Activated CD8-positive, alpha-beta T cell treated with anti-CD3 and anti-CD28 coated beads for 36 hours (primary cell): ENCODE measurements around the gene GABPB2. TPM values are rescaled to one million over a fixed set of nuclear protein-coding genes. Genes with fewer than 3 reads are reported as not detected.

Experiments
- ATAC-seq: fragments of 200-7000 bp; cut with Tn5 transposase; one replicate; pipeline ENCODE4 v1.10.0; 2021; ENCODE audit warnings: mild to moderate bottlenecking, moderate library complexity
- CTCF ChIA-PET: fragments of 350-600 bp; sonication (Branson Sonifier 250); formaldehyde crosslinking; loops from one replicate; lab custom pipeline; 2021; ENCODE audit warnings: antibody characterized with exemption; lab: Charles Lee
- POLR2A ChIA-PET: fragments of 350-600 bp; sonication (Branson Sonifier 250); formaldehyde crosslinking; loops from one replicate; lab custom pipeline; 2021; ENCODE audit warnings: antibody characterized with exemption; lab: Charles Lee
- DNase-seq: peaks from one replicate; pipeline ENCODE4 v3.0.0-alpha.2; 2020
- H3K27ac Mint-ChIP-seq: one replicate; pipeline ENCODE4 v1.8.0; 2021; ENCODE audit warnings: mild to moderate bottlenecking, mixed read lengths
- H3K27me3 Mint-ChIP-seq: one replicate; pipeline ENCODE4 v1.8.0; 2021; ENCODE audit warnings: mixed read lengths
- H3K36me3 Mint-ChIP-seq: one replicate; pipeline ENCODE4 v1.8.0; 2021; ENCODE audit warnings: low read depth, mixed read lengths
- H3K4me1 Mint-ChIP-seq: one replicate; pipeline ENCODE4 v1.8.0; 2021; ENCODE audit warnings: low read depth, mixed read lengths
- H3K4me3 Mint-ChIP-seq: one replicate; pipeline ENCODE4 v1.8.0; 2021; ENCODE audit warnings: mild to moderate bottlenecking, moderate library complexity, mixed read lengths
- H3K9me3 Mint-ChIP-seq: one replicate; pipeline ENCODE4 v1.8.0; 2021; ENCODE audit warnings: mixed read lengths
- intact Hi-C: fragments of 100-400 bp; cut with micrococcal nuclease; formaldehyde crosslinking; loops from one replicate; pipeline ENCODE4 v1.10.0; 2022
- total RNA-seq, 2 experiments: library from RNA; stranded (reverse); gene quantifications; one replicate each; pipeline ENCODE4 v1.2.3, GENCODE V29; 2021
- TF ChIP-seq, protein P1 (sequence below): fragments of 200-600 bp; IDR thresholded peaks from one replicate; pipeline ENCODE4 v1.8.0; 2022; ENCODE audit warnings: antibody characterized with exemption, mild to moderate bottlenecking

The GABPB2 gene
- total RNA-seq, 2 experiments from 2014 or later: 17.5 to 19.3 TPM

DNA sequence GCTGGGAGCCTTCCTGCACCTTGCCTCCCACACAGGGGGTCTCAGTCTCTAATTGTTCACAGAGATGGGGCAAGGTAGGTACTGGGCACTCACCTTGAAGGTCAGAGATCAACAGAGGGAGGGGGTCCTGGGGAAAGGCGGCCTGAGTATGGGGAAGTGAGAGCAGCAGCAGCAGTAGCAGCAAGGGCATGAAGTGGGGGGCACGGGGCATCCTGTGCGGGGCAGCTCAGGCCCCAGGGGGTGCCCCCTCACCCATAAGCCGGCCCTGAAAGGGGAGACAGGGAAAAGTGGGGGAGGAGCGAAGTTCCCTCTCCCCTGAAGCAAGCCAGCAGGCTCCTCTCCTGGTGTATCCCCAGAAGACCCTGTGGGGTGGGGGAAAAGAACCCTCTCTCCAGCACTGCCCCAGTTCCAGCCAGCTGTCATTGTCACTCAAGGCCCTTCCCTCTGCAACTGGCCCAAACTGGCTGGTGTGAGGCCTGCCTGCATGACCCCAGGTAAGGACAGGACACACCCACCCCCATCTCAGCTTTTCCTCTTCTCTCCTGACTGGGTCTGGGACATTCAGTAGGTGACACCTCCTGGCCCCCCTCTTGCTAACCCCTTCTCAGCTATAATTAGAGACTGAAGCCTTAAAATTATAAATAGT is 72.0 kb downstream of the GABPB2 start:
- ChIA-PET POLR2A (interaction anchor here (0.6 to 5.1 kb wide), 5 partner anchors 11 to 118 kb away, joined by 3 to 21 read pairs (median 3); partner anchors contain the start of gene TNFAIP8L2), CTCF (interaction anchor here (2.1 to 3.0 kb wide), 4 partner anchors 11 to 42 kb away, joined by 10 to 18 read pairs (median 12); partner anchors contain the start of gene TNFAIP8L2)
- Mint-ChIP-seq H3K27ac (no peak overlapping the region), H3K4me1 (peaks cover 6% of the 10 kb centered on the region), H3K36me3 (no peaks in the 10 kb centered on the region), H3K4me3 (no peak overlapping the region), H3K9me3 (no peaks in the 10 kb centered on the region), H3K27me3 (peaks cover 3% of the 10 kb centered on the region)
- no peak for ATAC-seq
- no peak for DNase-seq
- intact Hi-C loops: no loop called here
- TF ChIP-seq, protein P1, sequence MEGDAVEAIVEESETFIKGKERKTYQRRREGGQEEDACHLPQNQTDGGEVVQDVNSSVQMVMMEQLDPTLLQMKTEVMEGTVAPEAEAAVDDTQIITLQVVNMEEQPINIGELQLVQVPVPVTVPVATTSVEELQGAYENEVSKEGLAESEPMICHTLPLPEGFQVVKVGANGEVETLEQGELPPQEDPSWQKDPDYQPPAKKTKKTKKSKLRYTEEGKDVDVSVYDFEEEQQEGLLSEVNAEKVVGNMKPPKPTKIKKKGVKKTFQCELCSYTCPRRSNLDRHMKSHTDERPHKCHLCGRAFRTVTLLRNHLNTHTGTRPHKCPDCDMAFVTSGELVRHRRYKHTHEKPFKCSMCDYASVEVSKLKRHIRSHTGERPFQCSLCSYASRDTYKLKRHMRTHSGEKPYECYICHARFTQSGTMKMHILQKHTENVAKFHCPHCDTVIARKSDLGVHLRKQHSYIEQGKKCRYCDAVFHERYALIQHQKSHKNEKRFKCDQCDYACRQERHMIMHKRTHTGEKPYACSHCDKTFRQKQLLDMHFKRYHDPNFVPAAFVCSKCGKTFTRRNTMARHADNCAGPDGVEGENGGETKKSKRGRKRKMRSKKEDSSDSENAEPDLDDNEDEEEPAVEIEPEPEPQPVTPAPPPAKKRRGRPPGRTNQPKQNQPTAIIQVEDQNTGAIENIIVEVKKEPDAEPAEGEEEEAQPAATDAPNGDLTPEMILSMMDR: no peak

DNA sequence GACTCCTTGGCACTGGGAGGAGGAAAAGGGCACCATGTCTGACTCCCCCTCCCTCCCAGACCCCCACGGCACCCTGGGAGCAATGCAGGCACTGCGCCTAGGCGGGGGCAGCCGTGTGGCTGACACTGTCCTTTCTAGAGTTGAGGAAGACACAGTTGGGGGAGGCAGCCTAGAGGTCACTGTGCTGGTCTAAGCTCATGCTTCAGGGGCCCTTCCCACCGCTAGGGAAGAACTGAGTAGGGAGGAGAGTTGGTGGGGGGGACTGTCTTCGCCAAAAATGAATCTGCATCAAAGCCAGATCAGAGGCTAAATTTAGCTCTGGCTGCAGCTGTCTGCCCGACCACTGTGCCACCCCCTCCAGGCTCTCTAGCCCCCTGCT is 72.5 kb downstream of the GABPB2 start:
- Mint-ChIP-seq H3K4me3 (no peak overlapping the region), H3K9me3 (no peaks in the 10 kb centered on the region), H3K4me1 (peaks cover 6% of the 10 kb centered on the region), H3K27me3 (peaks cover 3% of the 10 kb centered on the region), H3K36me3 (no peaks in the 10 kb centered on the region), H3K27ac (no peak overlapping the region)
- intact Hi-C loops: no loop called here
- DNase-seq: no peak
- TF ChIP-seq, protein P1: no peak
- ChIA-PET POLR2A (interaction anchor here (5.1 kb wide), 1 partner anchor 14 kb away, joined by 21 read pairs; the partner anchor contains the start of gene TNFAIP8L2), CTCF (interaction anchor here (1.0 to 3.0 kb wide), 5 partner anchors 9 to 119 kb away, joined by 3 to 18 read pairs (median 10); partner anchors contain the start of gene TNFAIP8L2)
- no peak for ATAC-seq

DNA sequence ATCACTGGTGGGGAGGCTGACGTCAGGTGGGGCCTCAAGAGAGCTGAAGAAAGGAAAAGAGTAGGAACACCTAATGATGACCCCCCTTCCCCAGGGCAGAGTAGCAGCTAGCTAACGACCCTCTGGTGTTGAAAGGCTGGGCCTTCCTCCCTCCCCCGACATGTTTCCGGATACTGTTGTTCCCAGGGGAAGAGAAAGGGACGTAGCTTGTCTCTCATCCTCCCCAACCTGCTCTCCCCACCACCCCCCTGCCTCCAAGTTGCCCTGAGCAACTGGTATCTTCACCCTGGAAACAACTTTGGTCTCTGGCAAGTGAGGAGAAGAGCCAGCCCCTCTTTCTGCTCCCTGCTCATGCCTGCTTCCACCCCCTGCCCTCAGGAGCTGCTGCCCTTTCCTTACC is 73.4 kb downstream of the GABPB2 start:
- TF ChIP-seq, protein P1: no peak
- Mint-ChIP-seq H3K27me3 (peaks cover 3% of the 10 kb centered on the region), H3K36me3 (no peaks in the 10 kb centered on the region), H3K4me1 (peaks cover 6% of the 10 kb centered on the region), H3K4me3 (no peak overlapping the region), H3K27ac (no peak overlapping the region), H3K9me3 (no peaks in the 10 kb centered on the region)
- ChIA-PET CTCF (interaction anchor here (1.0 to 3.0 kb wide), 6 partner anchors 8 to 119 kb away, joined by 3 to 18 read pairs (median 11); partner anchors contain the start of gene TNFAIP8L2), POLR2A (interaction anchor here (5.1 kb wide), 1 partner anchor 13 kb away, joined by 21 read pairs; the partner anchor contains the start of gene TNFAIP8L2)
- DNase-seq (no peak), ATAC-seq (no peak)
- intact Hi-C loops: no loop called here

DNA sequence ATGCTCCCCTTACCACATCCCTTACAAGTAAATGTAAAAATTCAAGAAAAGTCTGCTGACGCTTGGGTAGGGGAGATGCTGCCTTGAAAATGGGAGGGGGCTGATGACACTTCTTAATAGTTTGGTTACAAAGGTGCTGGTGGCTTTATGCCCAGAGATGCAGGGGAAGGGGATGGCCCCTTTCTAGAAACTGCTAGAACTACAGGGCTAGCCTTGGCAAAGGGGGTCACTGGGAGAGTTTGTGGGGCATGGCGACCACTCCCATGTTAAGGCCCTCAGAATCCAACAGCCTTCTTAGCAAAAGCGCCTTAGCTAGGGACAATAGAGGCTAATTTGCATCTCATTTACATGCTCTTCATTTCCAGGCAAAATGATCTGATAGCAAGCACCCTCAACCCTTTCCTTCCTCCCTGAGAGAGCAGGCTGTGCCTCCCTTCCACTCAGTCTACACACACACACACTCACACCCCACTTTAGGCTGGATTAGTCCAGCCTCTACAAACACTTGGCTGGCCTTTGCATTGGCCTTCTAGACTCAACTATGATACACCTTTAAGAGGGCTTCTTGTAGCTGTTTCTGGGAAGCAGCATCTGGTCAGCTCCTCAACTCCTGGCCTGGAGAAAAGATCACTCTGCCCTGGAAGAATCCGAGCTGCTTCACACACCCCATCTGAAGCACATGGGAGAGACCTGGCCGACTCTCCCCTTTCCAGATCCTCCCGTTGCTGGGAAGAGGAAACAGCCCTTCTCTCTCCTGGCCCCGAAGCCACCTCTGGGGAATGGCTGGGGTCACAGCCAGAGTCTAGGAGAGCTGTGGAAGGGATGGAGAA is 74.1 kb downstream of the GABPB2 start:
- Mint-ChIP-seq H3K4me1 (peaks cover 6% of the 10 kb centered on the region), H3K9me3 (no peaks in the 10 kb centered on the region), H3K4me3 (no peak overlapping the region), H3K27me3 (peaks cover 3% of the 10 kb centered on the region), H3K36me3 (no peaks in the 10 kb centered on the region), H3K27ac (no peak overlapping the region)
- POLR2A ChIA-PET: interaction anchor here (0.9 to 5.1 kb wide), 2 partner anchors 12 to 16 kb away, joined by 3 to 21 read pairs; partner anchors contain the start of gene TNFAIP8L2
- DNase-seq (no peak), ATAC-seq (no peak)
- TF ChIP-seq, protein P1: no peak
- CTCF ChIA-PET: interaction anchor here (0.8 to 3.0 kb wide), 6 partner anchors 10 to 119 kb away, joined by 3 to 18 read pairs (median 9); partner anchors contain the start of gene TNFAIP8L2
- intact Hi-C loops: no loop called here
